Activated CD8-positive, alpha-beta memory T cell treated with anti-CD3 and anti-CD28 coated beads, Interleukin-2, amount 10 ng/mL, durations not matched to agents 7 days and 5 days (primary cell): ENCODE results near the gene GPD2. TPM values are rescaled to one million over a fixed set of nuclear protein-coding genes. Genes with fewer than 3 reads are reported as not detected.

Source experiments
- ATAC-seq: fragments of 150-1000 bp; cut with Tn5 transposase; one replicate; pipeline ENCODE4 v1.10.0; 2021; ENCODE audit warnings: moderate library complexity
- CTCF ChIA-PET: fragments of 350-600 bp; sonication (Branson Sonifier 250); formaldehyde crosslinking; loops from one replicate; lab custom pipeline; 2021; ENCODE audit warnings: antibody characterized with exemption; lab: Charles Lee
- DNase-seq: peaks from one replicate; pipeline ENCODE4 v3.0.0-alpha.2; 2020
- H3K27ac Mint-ChIP-seq: one replicate; pipeline ENCODE4 v1.8.0; 2021; ENCODE audit warnings: mild to moderate bottlenecking, mixed read lengths
- H3K27me3 Mint-ChIP-seq: one replicate; pipeline ENCODE4 v1.8.0; 2021; ENCODE audit warnings: mixed read lengths
- H3K36me3 Mint-ChIP-seq: one replicate; pipeline ENCODE4 v1.8.0; 2021; ENCODE audit warnings: mild to moderate bottlenecking, mixed read lengths
- H3K4me1 Mint-ChIP-seq: one replicate; pipeline ENCODE4 v1.8.0; 2021; ENCODE audit warnings: mixed read lengths
- H3K4me3 Mint-ChIP-seq: one replicate; pipeline ENCODE4 v1.8.0; 2021; ENCODE audit warnings: mild to moderate bottlenecking, moderate library complexity, mixed read lengths
- H3K9me3 Mint-ChIP-seq: one replicate; pipeline ENCODE4 v1.8.0; 2022; ENCODE audit warnings: low read depth, mixed read lengths
- total RNA-seq, 2 experiments: library from RNA; stranded (reverse); gene quantifications; one replicate each; pipeline ENCODE4 v1.2.3, GENCODE V29; 2021

The GPD2 gene
- total RNA-seq, 2 experiments from 2014 or later = 23.6 to 26.1 TPM

DNA sequence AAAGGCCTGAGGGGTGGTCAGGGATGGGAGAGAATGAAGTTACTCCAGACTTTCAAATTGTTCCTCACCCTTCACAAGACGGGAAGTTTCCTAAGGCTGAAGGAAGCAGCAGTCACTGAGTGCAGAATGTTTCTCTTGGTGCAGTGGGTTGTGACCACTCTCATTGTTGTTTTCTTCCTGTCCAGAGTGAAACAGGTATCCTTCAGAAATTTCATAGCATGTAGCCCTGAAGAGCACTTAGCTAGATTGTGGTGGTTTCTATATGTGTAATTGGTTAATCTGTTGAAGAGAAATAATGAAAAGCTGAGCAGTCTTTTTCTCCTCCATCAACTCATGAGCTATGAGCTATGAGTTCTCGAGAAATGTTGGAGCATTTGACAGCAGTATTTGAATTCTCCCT lies 96.8 kb downstream of the GPD2 start:
- Mint-ChIP-seq H3K36me3 (peaks cover 2% of the 10 kb centered on the region), H3K9me3 (no peaks in the 10 kb centered on the region), H3K4me1 (peaks cover 4% of the 10 kb centered on the region), H3K4me3 (no peak overlapping the region), H3K27me3 (no peaks in the 10 kb centered on the region), H3K27ac (no peak overlapping the region)
- CTCF ChIA-PET = interaction anchor here (1.5 kb wide), 1 partner anchor 10 kb away, joined by 3 read pairs; no protein-coding TSS in a partner anchor
- ATAC-seq = no peak
- DNase-seq = no peak

- H3K27me3 Mint-ChIP-seq = no peaks in the 10 kb centered on the region
- no peak overlapping the region for H3K4me3 Mint-ChIP-seq
- CTCF ChIA-PET = no interaction called here
These were observed 100.4 kb downstream of the GPD2 start for GRCh38 chr2:156536534-156536933.

DNA sequence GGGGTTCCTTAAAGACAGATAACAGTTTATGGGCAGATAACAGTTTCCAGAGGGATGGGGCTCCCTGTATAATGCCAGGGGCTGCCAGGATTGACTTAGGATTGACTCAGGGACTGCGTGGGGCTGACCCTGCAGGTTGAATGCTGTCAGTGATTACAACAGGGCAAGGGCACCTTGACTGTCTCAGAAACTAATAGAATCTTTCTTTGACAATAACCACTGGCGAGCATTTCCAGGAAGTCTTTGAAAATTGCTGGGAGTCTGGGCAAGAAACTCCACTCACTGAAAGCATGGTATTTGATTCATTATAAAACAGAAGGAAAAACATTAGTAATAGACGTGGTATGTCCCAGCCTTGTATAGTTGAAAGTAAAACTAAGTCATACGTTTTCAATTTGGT lies 101.0 kb downstream of the GPD2 start:
- Mint-ChIP-seq H3K27ac (no peak overlapping the region), H3K27me3 (no peaks in the 10 kb centered on the region), H3K4me3 (no peak overlapping the region), H3K4me1 (peaks cover 4% of the 10 kb centered on the region), H3K36me3 (peaks cover 2% of the 10 kb centered on the region), H3K9me3 (no peaks in the 10 kb centered on the region)
- CTCF ChIA-PET = no interaction called here
- ATAC-seq (no peak), DNase-seq (no peak)

More at GRCh38 chr2:156536534-156536933, 100.4 kb downstream of the GPD2 start:
- no peaks in the 10 kb centered on the region for H3K9me3 Mint-ChIP-seq
- no peak overlapping the region for H3K27ac Mint-ChIP-seq
- no peak for ATAC-seq
- H3K36me3 Mint-ChIP-seq = peaks cover 2% of the 10 kb centered on the region
- peaks cover 4% of the 10 kb centered on the region for H3K4me1 Mint-ChIP-seq
- no peak for DNase-seq

GRCh38 chr2:156538083-156538504 lies 101.9 kb downstream of the GPD2 start:
- H3K4me3 Mint-ChIP-seq = no peak overlapping the region
- peaks cover 4% of the 10 kb centered on the region for H3K4me1 Mint-ChIP-seq
- H3K27me3 Mint-ChIP-seq = no peaks in the 10 kb centered on the region
- H3K9me3 Mint-ChIP-seq = no peaks in the 10 kb centered on the region
- no peak overlapping the region for H3K27ac Mint-ChIP-seq
- peaks cover 2% of the 10 kb centered on the region for H3K36me3 Mint-ChIP-seq
- no peak for DNase-seq
- ATAC-seq = no peak
- CTCF ChIA-PET = no interaction called here

DNA sequence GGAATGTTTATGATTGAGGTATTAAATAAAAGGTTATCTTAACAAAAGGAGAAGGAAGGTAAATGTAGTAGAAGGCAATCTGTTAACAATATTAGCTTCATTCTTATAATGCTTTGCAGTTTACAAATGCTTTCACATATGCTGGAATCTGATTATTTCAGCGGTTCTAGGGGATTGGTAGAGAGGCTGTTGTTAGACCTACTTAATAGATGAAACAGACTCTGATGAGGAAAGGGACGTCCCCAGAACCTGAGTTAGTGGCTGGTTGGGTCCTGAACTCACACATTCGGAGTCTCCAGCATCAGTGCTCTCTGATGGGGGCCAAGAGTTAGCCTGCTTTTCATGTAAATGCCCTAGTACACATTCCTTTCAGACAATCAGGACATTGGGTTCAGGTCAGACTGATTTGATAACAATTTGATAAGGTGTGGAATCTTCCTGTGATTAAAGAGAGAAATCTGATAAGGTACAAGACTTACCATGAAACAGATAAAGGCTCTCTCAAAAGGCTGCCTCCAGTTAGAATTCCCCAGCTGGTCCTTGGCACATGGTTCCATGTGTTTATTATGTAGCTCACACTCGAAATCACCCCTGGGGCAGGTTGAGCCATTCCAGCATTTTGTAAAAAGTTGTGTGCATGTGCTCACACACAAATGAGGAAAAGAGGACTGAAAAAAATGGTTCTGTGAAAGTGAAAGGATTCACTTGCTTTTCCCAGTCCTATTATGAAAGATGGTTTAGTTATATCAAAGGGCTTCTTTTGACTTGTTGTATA lies 103.1 kb downstream of the GPD2 start:
- Mint-ChIP-seq H3K4me3 (no peak overlapping the region), H3K9me3 (no peaks in the 10 kb centered on the region), H3K27ac (no peak overlapping the region), H3K36me3 (peaks cover 6% of the 10 kb centered on the region), H3K4me1 (peaks cover 4% of the 10 kb centered on the region), H3K27me3 (no peaks in the 10 kb centered on the region)
- DNase-seq (no peak), ATAC-seq (no peak)
- CTCF ChIA-PET = interaction anchor here (0.9 kb wide), 1 partner anchor 15 kb away, joined by 3 read pairs; no protein-coding TSS in a partner anchor

GRCh38 chr2:156540706-156541105 lies 104.5 kb downstream of the GPD2 start:
- Mint-ChIP-seq H3K27me3 (no peaks in the 10 kb centered on the region), H3K36me3 (peaks cover 9% of the 10 kb centered on the region), H3K9me3 (no peaks in the 10 kb centered on the region), H3K27ac (no peak overlapping the region), H3K4me1 (peaks cover 4% of the 10 kb centered on the region), H3K4me3 (no peak overlapping the region)
- ATAC-seq = no peak
- DNase-seq = no peak
- CTCF ChIA-PET = no interaction called here

GRCh38 chr2:156541229-156541628 lies 105.0 kb downstream of the GPD2 start:
- Mint-ChIP-seq H3K27ac (no peak overlapping the region), H3K36me3 (peaks cover 9% of the 10 kb centered on the region), H3K4me1 (peaks cover 4% of the 10 kb centered on the region), H3K9me3 (no peaks in the 10 kb centered on the region), H3K27me3 (no peaks in the 10 kb centered on the region), H3K4me3 (no peak overlapping the region)
- CTCF ChIA-PET = no interaction called here
- ATAC-seq = no peak
- DNase-seq = no peak

GRCh38 chr2:156541706-156542105 lies 105.5 kb downstream of the GPD2 start:
- DNase-seq (no peak), ATAC-seq (no peak)
- H3K27ac Mint-ChIP-seq = no peak overlapping the region
- H3K36me3 Mint-ChIP-seq = peaks cover 9% of the 10 kb centered on the region
- no peak overlapping the region for H3K4me3 Mint-ChIP-seq
- no peaks in the 10 kb centered on the region for H3K27me3 Mint-ChIP-seq
- H3K9me3 Mint-ChIP-seq = no peaks in the 10 kb centered on the region
- peaks cover 3% of the 10 kb centered on the region for H3K4me1 Mint-ChIP-seq
- CTCF ChIA-PET = no interaction called here

- Mint-ChIP-seq H3K27ac (no peak overlapping the region), H3K9me3 (no peaks in the 10 kb centered on the region), H3K27me3 (no peaks in the 10 kb centered on the region), H3K4me1 (no peaks in the 10 kb centered on the region), H3K4me3 (no peak overlapping the region), H3K36me3 (peaks cover 17% of the 10 kb centered on the region)
- ATAC-seq (no peak), DNase-seq (no peak)
- CTCF ChIA-PET = no interaction called here
These were observed 112.2 kb downstream of the GPD2 start for GRCh38 chr2:156548413-156548812.

DNA sequence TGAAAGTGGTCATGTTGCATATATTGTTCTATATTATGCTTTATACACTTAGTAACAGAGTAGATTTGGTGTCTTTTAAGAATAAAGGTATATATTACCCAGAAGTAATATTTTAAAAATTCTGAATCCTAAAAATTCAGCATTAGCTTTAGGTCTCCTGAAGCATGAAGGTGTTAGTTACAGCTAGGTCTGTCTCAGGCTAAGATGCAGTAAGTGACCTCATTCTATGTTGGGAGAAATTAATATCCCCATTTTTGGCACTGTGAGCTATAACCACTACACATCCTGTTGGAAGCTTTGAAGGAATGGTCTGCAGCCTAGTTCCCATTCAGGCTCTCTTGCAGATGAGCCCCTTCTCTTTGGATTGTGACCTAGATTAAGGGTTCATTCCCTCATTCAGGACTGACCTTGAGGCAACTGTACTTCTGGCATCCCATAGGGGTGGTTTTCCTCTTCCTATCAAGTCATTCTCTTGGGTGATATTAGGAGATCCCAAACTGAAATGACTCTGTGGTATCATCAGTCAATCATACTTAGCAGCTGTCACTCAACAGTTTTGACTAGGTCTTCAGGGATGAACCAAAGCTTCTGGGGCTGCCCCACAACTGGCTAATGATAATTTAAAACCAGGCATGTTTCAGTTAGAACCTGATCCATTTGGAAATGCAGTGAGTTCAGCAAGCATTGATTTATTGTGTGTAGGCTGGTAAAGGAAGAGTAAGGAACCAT lies 117.7 kb downstream of the GPD2 start:
- ATAC-seq (no peak), DNase-seq (no peak)
- H3K27me3 Mint-ChIP-seq = no peaks in the 10 kb centered on the region
- H3K27ac Mint-ChIP-seq = no peak overlapping the region
- H3K36me3 Mint-ChIP-seq = peaks cover 22% of the 10 kb centered on the region
- H3K4me3 Mint-ChIP-seq = no peak overlapping the region
- no peaks in the 10 kb centered on the region for H3K9me3 Mint-ChIP-seq
- CTCF ChIA-PET = interaction anchor here (0.9 to 1.2 kb wide), 3 partner anchors 15 to 219 kb away, joined by 3 read pairs; no protein-coding TSS in a partner anchor
- no peaks in the 10 kb centered on the region for H3K4me1 Mint-ChIP-seq

DNA sequence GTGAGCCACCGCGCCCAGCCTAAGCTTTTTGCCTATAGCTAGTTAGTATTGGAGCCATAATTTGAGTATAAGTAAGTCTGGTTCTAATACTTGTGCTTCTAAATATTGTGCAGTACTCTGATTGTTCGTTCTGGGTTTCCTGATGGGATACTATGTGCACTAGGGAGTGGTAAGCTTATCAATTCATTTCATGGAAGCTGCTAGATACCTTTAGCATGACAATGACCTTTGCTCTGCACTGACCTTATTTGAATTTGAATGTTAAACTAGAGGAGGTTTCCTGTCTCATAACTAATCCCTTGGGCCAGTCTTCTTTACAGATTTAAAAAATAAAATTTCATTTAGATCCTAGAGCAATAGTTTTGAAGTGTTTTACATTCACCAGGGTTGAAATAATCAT lies 125.1 kb downstream of the GPD2 start:
- Mint-ChIP-seq H3K4me1 (peaks cover 2% of the 10 kb centered on the region), H3K27me3 (no peaks in the 10 kb centered on the region), H3K9me3 (no peaks in the 10 kb centered on the region), H3K4me3 (no peak overlapping the region), H3K27ac (no peak overlapping the region), H3K36me3 (peaks cover 23% of the 10 kb centered on the region)
- ATAC-seq = no peak
- CTCF ChIA-PET = no interaction called here
- DNase-seq = no peak

DNA sequence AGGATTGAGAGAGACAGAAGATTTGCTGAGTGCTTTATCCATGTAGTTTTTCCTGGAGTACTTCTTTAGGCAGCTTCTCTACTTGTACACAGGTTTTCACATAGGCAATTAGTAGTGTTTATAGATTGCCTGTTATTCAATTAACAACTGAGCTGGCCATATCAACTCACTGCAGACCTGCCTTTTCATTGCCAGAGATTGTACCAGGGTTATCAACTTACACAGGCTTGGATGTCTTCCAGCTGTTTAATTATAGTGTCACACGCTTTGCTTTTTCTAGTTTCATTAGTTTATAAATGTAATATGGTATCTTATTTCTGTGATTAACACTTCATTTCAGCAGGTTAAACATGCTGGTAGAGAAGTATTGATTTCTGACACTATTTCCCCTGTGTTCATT lies 125.9 kb downstream of the GPD2 start:
- Mint-ChIP-seq H3K9me3 (no peaks in the 10 kb centered on the region), H3K27me3 (no peaks in the 10 kb centered on the region), H3K4me1 (peaks cover 2% of the 10 kb centered on the region), H3K4me3 (no peak overlapping the region), H3K36me3 (peaks cover 21% of the 10 kb centered on the region), H3K27ac (no peak overlapping the region)
- CTCF ChIA-PET = interaction anchor here (1.5 kb wide), 1 partner anchor 27 kb away, joined by 3 read pairs; no protein-coding TSS in a partner anchor
- ATAC-seq (no peak), DNase-seq (no peak)

DNA sequence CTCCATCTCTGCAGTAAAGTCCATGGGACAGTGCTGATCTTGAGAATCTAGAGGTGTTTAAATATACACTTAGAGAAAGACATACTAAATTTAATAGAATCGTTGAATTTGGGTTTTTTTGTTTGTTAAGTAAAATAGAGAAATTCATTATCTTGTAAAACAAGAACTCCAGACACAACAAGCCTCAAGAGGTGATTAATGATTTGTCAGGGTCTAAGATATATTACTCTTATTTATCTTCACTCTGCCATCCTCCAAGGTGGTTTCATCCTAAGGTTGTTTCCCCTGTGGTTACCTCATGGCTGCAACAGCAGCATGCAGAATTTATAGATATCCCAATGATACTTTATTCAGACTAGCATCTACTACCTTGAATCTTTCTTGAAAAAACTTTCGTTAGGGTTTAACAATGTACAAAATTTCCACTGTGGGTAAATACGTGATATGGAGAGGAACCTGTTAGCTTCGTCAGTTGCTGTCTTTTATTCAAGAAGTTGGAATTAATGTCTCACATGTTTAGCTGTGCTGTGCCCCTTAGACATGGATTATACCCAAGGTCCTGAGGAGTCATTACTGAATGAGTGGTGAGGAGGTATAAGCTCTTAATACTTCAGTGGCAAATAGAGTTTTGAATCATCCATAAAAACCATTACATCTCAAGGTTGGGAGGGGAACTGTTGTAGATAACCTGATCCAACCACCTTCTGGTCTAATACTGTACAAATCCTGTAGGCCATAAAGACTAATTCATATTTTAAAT lies 128.0 kb downstream of the GPD2 start:
- peaks cover 2% of the 10 kb centered on the region for H3K4me1 Mint-ChIP-seq
- H3K9me3 Mint-ChIP-seq = no peaks in the 10 kb centered on the region
- ATAC-seq (no peak), DNase-seq (no peak)
- CTCF ChIA-PET = interaction anchor here (0.9 kb wide), 1 partner anchor 65 kb away, joined by 3 read pairs; no protein-coding TSS in a partner anchor
- no peaks in the 10 kb centered on the region for H3K27me3 Mint-ChIP-seq
- no peak overlapping the region for H3K4me3 Mint-ChIP-seq
- peaks cover 7% of the 10 kb centered on the region for H3K36me3 Mint-ChIP-seq
- H3K27ac Mint-ChIP-seq = no peak overlapping the region
